SIG-M5 (cell line): Measurements from ENCODE around the gene SRPX2.

Experiments used
- DNase-seq: peaks from one replicate; lab custom pipeline; 2025; lab: John Stamatoyannopoulos, UW

Gene SRPX2

DNA sequence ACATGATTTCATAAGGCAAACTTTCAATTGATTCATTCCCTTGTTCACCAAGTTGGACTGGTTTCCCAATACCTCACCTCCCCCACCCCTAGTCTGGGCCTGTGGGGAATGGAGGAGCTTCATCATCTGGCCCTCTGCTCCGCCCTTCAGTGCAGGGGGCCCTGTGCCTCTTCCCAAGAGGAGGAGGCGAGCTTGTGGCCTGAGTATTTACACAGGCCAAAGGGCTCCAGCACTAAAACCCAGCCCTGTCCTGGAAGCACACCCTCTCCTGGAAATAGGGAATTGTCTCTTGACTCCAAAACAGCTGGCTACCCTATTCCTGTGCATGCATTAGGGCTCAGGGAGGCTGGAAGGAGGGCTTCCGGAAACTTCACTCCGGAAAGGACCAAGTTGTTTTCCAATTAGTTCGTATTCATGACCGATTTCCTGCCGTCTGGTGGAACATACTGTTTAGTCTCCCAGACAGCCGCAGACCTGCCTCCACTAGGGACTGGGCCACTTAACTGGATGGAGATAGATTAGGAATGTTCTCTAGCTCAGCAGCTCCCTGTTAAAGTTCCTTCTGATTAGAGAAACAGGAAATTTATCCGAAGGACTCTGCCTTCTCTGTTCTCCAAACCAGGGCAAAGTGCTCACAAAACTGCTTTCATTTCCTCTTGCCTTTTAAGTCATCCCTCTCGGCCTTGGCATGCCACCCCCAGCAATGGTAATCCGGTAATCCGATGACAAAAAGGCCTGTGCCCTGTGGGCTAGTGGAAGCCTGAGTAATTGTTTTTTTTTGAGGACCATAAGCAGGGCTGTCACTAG, 5.8 kb downstream of the SRPX2 start:
- DNase-seq, result no peak

DNA sequence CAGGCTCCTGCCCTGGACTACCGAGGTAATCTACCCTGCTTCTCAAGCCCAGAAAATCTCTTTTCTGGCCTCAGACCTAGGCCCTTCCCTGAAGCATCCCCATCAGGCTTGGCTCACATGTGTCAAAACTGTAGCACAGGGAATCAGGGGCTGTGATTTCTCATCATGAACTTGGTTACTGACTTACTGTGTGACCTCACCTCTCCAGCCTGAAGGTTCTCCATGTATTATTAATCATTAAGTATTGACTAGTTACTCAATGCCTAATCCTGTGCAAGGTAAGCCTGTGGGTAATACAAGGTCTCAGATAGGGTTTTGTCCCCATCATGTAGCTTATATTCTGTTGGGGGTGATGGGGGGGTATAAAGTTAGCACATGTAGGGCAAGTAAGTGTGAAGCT, 6.8 kb downstream of the SRPX2 start:
- DNase-seq, result no peak

DNA sequence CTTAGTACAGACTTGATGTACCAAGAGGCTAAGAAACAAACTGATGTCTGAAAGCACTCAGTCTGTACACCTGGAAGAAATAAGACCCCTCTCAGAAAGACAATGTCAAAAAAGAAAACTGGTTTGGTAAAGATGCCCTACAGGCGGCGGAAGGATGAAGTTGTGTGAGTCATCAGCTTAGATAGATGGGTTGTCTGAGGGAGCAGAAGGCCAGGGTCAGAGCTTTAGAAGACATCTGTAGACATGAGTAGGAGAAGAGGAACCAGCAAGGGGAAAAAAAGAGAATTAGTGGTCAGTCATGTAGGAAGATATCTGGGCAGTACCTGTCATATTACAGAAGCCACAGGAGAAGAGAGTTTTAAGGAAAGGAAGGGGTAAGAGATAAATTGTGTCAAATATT, 8.3 kb downstream of the SRPX2 start:
- no peak for DNase-seq

DNA sequence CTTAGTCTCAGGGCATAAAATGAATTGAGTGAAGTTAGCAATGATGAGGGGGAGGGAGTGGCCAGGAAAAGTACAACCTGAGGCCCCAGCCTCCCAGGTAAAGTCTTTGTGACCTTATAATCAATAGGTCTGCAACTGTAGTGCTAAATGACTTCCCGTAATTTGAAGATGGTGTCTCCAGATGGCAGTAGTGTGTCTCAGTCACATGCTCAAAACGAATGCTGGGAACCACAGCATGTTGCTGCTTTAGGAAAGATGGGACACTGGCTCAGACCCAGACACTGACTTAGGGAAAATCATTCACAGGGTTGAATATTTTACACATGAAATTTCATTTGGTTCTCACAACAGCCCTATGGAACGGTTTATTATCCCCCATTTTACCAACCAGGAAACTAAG, 10.3 kb downstream of the SRPX2 start:
- DNase-seq, result no peak

DNA sequence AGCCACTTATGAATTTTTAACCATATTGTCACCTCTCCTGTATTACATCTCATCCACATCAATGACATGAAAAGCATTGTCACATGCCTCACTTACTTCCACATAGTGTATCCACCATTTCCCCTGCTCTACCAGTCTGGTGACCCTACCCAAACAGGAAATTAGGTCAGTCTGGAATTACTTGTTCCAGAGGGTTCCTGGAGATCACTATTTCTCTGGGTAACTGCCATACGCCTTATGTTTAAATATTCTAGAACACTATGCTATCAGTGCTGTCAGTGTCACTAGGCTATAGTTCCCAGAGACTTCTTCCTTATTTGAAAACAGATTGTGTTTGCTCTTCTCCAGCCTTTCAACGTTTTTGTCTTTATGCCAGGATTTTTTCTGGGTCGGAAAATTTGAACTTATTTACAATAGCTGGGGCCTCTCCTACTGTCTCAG, 15.0 kb downstream of the SRPX2 start:
- no peak for DNase-seq

DNA sequence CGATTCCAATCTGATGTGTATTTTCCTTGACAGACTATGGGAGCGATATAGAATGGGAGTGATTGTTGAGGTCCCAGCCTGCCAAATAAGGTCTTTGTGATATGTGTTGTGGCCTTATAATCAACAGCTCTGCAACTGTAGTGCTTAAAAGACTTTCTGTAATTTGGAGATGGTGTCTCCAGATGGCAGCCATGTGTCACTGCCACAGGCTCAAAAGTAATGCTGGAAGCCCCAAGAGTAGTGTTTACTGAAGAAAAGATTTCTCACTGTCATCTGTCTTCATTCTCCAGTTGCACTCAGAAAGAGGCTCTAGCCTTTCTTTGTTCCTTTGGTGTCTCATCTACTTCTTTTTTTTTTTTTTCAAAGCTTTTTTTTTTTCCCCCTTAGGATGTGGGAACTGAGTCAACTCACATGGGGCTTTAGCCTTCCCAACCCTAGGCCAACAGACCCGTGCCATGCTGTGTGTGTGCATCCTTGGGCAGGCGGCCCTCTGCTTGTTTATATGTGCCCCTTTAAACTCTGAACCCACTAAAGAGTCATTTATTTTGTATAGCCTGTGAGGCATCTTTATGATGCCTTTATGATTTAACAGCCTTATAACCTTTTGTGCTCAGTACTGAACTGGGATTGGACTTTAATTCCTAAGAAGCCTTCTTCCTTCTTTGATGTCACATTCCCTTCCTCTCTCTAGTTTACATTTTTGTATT, 15.6 kb downstream of the SRPX2 start:
- no peak for DNase-seq

DNA sequence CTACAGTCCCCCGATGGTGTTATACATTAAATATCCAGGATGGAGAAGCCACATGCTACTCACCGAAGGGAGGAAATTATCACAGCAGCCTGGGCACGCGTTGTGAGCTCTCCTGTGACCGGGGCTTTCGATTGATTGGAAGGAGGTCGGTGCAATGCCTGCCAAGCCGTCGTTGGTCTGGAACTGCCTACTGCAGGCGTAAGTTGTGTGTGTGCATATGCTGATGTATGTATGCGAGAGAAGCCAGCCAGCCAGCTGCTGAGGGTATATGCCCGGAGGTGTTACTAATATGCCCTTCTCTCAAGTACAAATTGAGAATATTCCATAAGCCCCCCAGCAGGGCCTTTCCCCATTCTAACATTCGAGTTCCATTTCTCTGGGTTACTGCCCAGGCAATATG, 18.2 kb downstream of the SRPX2 start:
- no peak for DNase-seq

DNA sequence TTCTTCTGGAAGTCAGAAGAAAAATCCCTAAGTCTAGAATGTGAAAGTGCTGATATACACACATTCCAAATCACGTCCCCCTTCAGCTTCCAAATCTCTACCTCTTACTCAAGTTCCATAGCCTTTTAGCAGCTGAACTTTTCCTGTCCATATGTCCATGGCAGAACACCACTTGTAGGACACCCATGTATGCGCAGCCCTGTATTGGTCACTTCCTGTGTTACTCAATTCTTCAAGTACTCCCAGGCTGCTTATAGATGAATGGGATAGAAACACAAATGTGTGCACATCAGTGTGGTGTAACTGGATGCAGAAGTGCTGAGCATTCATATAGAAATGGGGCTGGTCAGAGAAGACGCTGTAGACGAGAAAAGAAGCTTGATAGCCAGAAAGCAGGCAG, 18.8 kb downstream of the SRPX2 start:
- no peak for DNase-seq

DNA sequence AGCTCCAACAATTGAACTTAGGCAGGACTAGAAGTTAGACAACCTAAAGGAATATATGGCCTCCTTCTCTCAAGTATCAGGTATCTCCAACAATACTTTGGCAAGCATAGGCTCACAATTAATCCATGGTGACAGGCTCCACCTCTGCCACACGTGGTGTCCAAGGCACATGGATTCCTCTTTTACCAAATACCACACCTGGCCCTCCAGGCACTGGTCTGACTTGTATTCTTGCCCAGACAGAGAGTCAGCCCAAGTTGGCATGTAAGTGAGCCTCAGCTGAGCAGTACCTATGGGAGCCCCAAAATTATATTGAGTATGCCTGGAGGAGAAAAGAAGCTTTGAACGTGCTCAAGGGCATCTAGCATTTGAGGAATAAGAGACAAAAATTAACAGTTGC, 19.6 kb downstream of the SRPX2 start:
- no peak for DNase-seq

DNA sequence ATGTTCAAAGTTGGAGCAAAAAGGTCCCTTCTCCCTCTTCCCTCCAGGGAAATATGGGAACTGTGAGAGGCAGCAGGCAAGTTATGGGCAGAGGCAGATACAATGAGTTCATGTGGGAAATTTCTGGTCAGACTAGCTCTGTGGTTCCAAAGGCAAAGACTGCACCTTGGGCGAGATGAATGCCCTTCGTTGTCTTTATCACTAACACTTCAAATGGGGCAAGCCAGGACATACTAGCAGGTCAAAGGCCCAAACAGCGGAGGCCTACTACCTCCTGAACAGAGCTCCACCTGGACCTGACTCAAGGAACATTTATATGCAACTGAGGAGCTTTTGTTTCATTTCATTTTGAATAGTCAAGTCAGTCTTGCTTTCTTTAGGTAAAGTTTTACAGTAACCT, 29.0 kb downstream of the SRPX2 start:
- no peak for DNase-seq

DNA sequence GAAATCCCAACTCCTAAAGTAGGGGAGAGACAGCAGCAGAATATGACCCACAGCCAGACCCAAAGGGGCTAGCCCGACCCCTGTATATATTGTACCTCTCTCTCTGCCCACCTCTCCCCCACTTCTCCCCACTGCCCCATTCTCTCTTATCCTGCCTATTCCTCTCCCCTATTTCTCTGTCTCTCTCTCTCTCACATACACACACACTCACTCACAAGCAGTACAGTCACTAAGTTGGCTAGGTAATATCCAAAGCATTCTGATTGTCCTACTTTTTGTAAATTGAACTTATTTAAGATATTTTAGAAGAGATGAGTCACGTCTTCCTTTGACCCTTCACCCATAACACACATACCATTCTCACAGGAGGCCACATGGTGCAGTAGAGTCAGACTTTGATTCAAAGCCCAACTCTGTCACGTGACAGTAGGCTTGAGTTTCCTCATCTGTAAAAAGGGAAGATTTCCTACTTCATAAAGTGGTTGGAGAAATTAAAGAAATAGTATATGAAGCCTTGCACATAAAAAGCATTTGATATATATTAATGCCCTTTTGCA, 29.5 kb downstream of the SRPX2 start:
- no peak for DNase-seq

DNA sequence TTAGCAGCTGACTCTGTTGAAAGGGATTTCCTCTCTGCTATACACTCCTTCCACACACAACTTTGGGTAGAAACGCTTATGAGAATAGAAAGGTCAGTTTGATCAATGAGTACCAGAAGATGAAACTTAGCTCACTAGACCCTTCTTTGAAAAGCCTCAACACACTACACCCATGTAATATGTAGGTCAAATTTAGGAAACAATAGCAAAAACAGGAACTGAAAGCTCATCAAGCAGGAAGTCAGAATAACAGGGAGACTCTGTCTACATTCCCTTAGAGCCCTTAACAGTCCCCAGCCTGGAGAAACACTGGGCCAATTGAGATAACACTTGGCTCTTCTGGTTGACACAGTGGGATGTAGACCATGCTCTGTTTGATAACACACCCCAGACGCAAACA, 30.7 kb downstream of the SRPX2 start:
- no peak for DNase-seq

DNA sequence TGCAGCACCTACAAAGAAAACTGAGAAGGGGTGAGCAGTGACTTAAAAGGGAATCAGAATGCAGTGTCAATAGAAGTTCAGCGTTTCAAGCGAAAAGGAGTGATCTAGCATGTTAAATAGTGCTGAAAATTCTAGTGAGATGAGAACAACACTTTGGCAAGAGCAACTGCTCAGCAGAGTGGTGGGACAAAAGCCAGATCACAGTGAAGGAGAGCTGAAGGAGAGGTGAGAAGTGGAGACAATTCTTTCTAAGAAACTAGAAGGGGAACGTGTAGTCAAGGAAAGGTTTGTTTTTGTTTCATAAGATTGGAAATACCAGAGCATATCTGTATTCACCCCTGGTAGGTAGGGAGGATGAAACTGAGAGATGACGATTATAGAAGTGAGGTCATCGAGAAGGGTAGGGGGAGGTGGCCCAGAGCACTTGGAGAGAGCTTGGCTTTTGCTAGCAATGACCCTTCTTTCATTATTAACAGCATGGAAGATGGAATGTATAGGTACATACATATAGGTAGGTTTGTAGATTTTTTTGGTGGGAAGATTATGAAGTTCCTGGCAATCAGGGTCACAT, 33.7 kb downstream of the SRPX2 start:
- DNase-seq, result no peak

DNA sequence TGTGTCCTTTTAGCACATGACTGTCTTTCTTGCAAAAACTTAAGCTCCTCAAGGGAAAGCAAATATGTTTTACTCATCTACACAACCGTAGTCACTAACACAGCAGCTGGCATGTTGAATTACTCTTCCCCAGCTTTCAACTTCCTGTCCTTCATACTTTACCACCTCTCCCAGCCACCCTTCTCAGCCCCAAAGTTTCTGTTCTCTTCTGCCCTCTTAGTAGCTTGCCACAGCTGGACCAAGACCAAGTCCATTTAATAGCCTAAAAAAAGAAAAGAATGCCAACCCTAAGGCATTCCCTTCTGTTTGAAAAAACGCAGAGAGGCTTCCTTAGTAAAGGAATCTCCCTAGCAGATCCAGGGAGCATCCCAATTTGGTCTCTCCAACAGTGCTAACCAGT, 36.8 kb downstream of the SRPX2 start:
- DNase-seq, result no peak

DNA sequence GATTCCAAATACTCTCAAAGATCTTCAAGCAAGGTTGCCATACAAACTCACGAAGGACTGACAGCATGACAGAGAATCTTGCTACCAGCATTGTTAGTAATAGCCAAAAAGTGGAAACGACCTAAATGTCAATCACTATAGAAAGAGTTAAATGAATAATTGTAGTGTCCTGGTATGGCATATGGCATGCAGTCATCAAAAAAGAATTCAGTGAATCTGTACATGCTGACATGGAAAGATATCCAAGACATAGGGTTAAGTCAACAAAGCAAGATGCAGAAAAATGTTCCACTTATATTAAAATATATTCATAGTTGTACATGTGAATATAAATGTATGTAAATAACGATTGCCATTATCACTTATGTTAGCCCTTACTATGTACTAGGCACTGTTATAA, 37.6 kb downstream of the SRPX2 start:
- no peak for DNase-seq

DNA sequence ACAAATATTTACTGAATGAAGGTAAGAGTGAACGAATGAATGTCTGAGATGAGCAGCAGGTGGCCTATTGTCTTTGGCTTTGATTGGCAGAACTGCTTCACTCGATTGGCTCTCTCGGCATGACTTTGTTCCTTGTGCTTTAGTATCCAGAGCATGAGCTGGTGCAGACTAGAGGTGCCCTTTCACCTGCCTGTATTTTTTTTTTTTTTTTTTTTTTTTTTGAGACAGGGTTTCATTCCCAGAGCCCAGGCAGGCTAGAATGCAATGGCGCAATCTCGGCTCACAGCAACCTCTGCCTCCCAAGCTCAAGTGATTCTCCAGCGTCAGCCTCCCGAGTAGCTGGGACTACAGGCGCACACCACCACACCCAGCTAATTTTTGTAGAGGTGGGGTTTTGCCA, 38.9 kb downstream of the SRPX2 start:
- no peak for DNase-seq

DNA sequence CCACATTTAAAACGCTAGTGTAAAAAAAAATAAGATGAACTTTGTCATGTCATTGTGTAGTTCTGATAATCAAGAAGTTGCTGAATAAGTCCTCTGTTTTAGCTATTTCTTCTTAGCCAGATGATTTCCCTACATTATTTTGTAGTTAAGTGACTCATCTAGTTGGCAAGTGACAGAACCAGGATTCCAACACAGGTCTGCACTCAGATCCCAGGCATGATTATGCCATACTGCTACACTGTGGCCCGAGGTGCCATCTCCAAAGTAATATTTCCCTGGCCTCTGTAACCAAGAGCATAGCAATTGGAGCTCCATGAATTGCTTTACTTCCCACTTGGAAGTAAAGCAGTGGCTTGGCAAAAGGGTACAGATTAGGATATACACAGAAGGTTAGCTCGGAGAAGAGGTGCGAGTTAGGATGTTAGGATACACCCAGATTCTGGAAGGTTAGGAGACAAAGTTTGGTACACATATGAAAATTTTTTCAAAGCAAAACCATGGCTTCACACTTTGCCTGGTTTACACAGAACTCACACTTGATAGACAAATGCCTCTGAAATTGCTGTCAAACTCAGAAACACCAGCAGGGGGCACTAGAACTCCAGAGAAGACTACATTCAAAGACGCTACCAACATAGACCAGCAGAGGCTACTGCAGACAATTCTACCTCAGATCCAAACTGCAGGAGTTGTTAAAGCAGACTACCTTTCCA, 41.4 kb downstream of the SRPX2 start:
- peak; percentile 11 for DNase-seq

DNA sequence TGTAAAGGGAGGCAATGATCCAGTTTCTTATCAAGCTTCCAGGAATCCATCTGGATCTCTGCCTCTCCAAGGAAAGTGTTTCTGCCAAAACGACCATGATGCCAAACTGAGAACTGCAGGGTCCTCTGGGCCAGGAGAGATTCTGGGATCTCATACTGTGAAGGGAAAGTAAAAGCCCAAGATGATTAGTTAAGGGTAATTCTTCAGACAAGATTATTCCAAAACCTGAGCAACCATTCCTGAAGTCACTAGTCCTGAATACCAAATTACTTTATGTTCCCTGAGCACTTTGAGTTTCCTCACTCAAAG, 42.0 kb downstream of the SRPX2 start:
- no peak for DNase-seq

DNA sequence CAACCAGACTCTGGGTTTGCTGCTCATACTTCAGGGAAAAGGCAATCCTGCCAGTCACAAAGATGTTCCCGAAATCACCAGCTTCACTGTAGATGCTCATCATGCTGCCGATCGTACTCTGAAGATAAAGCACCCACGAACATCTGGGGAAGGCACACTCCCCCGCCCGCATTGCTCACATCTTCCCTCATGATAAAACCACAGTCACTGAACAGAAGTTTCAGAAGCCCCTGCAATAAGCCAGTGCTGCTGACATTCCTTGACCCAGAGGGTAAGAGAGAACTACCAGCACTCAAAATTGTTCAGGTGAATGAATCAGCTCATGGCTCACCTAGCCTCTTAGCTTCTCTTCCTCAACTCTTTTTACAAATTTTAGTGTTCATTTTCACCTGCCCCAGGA, 43.1 kb downstream of the SRPX2 start:
- DNase-seq, result no peak

DNA sequence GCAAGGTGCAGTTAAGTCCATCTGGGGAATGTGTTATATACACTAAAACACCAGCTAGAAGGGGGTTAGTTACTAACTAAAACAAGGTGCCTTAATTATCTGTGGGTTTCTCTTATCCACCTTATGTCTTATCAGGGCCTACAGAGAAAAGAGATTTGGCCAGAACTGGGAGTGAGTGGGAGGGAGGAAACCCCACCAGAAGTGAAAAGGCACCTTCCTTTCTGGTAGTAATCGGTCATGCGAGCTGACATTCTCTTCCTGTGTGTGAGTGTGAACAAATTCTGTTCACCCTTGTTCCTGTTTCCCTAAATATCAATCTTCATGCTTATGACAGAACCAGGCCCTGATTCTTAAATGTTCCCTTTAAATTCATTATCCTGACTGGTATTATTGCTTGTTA, 43.5 kb downstream of the SRPX2 start:
- DNase-seq, result no peak

DNA sequence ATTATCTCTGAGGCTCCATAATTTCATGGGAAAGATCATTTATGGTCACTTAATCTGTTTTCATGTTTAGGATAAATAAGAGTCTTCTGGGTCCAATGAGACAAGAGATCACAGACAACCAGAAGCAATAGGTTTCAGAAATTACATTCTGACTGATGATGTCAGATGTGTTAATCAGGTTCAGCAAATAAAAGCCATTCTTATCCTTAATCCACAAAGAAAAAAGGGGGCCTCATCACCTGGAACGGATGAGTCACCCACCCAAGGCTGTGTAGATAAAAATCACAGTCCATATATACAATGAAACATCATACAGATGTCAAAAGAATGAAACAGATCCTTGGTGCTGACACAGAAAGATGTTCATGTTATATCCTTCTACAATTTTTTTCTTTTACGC, 51.3 kb downstream of the SRPX2 start:
- DNase-seq, result no peak

DNA sequence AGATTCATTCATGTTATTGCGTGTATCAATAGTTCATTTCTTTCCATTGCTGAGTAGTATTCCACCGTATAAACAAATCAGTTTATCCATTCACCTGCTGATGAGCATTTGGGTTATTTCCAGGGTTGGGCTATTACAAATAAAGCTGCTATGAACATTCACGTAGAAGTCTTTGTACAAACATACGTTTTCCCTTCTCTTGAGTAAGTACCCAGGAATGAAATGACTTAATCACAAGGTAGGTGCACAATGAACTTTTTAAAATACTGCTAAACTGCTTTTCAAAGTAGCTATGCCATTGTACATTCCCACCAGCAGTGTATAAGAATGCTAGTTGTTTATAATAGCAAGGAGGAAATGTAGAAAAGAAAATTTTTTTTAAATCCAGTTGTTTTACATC, 52.0 kb downstream of the SRPX2 start:
- DNase-seq, result no peak
